Small intestine (tissue), 7 donors: ENCODE measurements around the gene AP1AR. TPM values are rescaled to one million over a fixed set of nuclear protein-coding genes. Genes with fewer than 3 reads are reported as not detected.

Experiments used
- DNase-seq, 2 donors: peaks; one replicate each; pipeline versions ENCODE4 v3.0.0 to v3.0.0-alpha.2; 2013
- FAIRE-seq: peaks from 2 replicates; lab custom pipeline; 2012; peaks lifted over from hg19 to GRCh38; lab: Jason Lieb, UNC
- H3K27ac ChIP-seq, 3 donors: one replicate each; pipeline ENCODE4 v1.5.1; 2013; ENCODE audit warnings: low read length in 2 of 3, mild to moderate bottlenecking in 2 of 3, control low read depth in 1 of 3, inconsistent platforms in 1 of 3, low read depth in 1 of 3, moderate library complexity in 1 of 3
- H3K27me3 ChIP-seq, 3 donors: one replicate each; pipeline ENCODE4 v1.6.1; 2013; ENCODE audit warnings: low read length in 3 of 3, inconsistent platforms in 1 of 3; ENCODE audit not compliant: control insufficient read depth in 3 of 3, insufficient read depth in 3 of 3
- H3K36me3 ChIP-seq, 3 donors: one replicate each; pipeline ENCODE4 v1.6.1; 2013; ENCODE audit warnings: low read length in 3 of 3, inconsistent platforms in 1 of 3, low read depth in 1 of 3, mild to moderate bottlenecking in 1 of 3, moderate library complexity in 1 of 3; ENCODE audit not compliant: control insufficient read depth in 3 of 3, insufficient read depth in 2 of 3
- H3K4me1 ChIP-seq, 3 donors: one replicate each; pipeline ENCODE4 v1.6.1; 2013; ENCODE audit warnings: low read length in 2 of 3, inconsistent platforms in 1 of 3, low read depth in 1 of 3, mild to moderate bottlenecking in 1 of 3, moderate library complexity in 1 of 3; ENCODE audit not compliant: control insufficient read depth in 3 of 3, insufficient read depth in 2 of 3
- H3K4me3 ChIP-seq, 3 donors: one replicate each; pipeline ENCODE4 v1.5.1; 2013; ENCODE audit warnings: low read length in 3 of 3, control low read depth in 1 of 3, inconsistent platforms in 1 of 3, low read depth in 1 of 3, mild to moderate bottlenecking in 1 of 3, moderate library complexity in 1 of 3
- H3K9me3 ChIP-seq, 2 donors: one replicate each; pipeline ENCODE4 v1.6.1; 2013; ENCODE audit warnings: low read depth in 1 of 2, low read length in 1 of 2; ENCODE audit not compliant: control insufficient read depth in 2 of 2, insufficient read depth in 1 of 2
- WGBS, 3 donors: extraction: QIAGEN DNeasy Blood & Tissue Kit; methylation state at CpG; one replicate each; pipeline ENCODE4 v1.1.7; 2013; 5-methylcytosine and 5-hydroxymethylcytosine counted together
- polyA plus RNA-seq, 4 donors: library from polyadenylated mRNA; stranded (reverse) in 3 of 4; unstranded in 1 of 4; fragments of 200-250 nt in 3 of 4; fragments of 120-200 nt in 1 of 4; gene quantifications; one replicate each; pipeline versions ENCODE4 v1.2.1 to v1.2.3, GENCODE V29; 2013
- donor health status: healthy with polysubstance abuse.
- donor health status: control.
- donor health status: control.
- donor health status: Bipolar disorder and iron deficiency.
- donor health status: healthy.

Gene AP1AR
- polyA plus RNA-seq, 4 donors, result 16.8 to 51.6 (median 26.3) TPM

DNA sequence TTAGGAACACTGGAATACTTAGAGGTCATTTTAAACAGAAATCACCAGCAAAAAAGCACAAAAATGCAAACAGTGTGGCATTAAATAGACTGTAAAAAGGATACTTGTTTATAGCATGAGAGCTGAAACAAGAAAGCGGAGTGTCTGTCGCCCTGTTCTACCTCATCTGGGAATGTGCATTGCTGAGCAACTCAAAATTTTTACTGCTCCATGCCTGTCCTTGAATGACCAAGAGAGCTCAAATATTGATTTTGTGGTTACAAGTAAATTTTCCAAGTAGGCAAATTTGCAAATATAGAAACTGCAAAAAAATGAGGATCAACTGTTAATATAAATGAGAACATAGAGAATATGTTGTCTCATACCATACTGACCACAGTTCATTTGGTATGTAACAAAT lies 25.5 kb downstream of the AP1AR start:
- Histone ChIP-seq H3K9me3 (no peaks in the 10 kb centered on the region), H3K36me3 (peaks cover 0 to 14% (median 2%) of the 10 kb centered on the region in 3 donors), H3K27ac (no peak overlapping the region), H3K4me1 (no peaks in the 10 kb centered on the region), H3K27me3 (no peaks in the 10 kb centered on the region), H3K4me3 (no peak overlapping the region)
- FAIRE-seq, result no peak
- DNase-seq, result no peak
- WGBS, 3 donors, result 86 to 98% (median 96%) methylated on average over 2 of the region's 2 CpGs

DNA sequence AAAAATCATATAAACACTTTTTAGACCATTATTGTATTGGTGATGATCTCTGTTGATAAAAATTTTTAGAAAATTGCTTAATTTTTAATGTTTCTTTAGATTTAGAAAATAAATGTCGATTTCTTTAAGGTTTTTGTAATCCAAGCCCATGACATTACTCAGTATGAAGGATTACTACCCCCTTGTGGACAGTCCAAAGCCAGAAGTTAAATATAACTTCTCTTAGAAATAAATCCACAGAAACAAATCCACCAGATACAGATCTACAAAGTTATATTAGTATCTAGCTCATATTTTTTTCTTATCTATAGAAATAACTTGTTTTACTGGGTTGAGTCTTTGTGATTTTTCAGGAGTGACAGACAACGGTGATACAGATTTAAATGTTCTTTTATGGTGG lies 35.2 kb downstream of the AP1AR start:
- Histone ChIP-seq H3K9me3 (no peaks in the 10 kb centered on the region), H3K4me3 (no peak overlapping the region), H3K4me1 (no peaks in the 10 kb centered on the region), H3K36me3 (peaks cover 0 to 7% (median 6%) of the 10 kb centered on the region in 3 donors), H3K27ac (no peak overlapping the region), H3K27me3 (no peaks in the 10 kb centered on the region)
- FAIRE-seq, result peak; percentile 67
- 67 to 83% (median 77%) methylated on average over 2 of the region's 2 CpGs for WGBS, 3 donors
- no peak for DNase-seq

DNA sequence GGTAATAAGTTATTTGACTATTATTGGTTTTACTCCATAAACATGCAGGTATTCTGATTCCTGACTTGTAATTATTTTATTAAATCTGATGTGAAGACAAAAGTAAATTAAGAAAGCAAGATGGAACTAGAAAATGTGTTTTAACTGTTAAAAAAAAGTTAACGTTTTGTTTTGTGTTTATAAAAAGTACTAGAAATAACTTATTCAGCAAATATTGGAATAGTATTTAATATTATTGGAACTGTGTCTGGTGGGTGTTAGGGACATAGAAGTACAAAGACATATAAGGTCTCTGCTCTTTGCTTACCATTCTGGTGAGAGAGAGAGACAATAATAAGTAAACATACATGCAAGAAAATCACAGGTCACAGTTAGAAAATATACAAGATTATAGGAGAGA lies 38.5 kb downstream of the AP1AR start:
- FAIRE-seq (peak; percentile 19), DNase-seq (no peak)
- Histone ChIP-seq H3K27ac (no peak overlapping the region), H3K4me3 (no peak overlapping the region), H3K9me3 (no peaks in the 10 kb centered on the region), H3K4me1 (no peaks in the 10 kb centered on the region), H3K36me3 (peaks cover 2 to 4% (median 4%) of the 10 kb centered on the region in 3 donors), H3K27me3 (no peaks in the 10 kb centered on the region)
- 79 to 91% (median 87%) methylated on average over 1 of the region's 1 CpG for WGBS, 3 donors

DNA sequence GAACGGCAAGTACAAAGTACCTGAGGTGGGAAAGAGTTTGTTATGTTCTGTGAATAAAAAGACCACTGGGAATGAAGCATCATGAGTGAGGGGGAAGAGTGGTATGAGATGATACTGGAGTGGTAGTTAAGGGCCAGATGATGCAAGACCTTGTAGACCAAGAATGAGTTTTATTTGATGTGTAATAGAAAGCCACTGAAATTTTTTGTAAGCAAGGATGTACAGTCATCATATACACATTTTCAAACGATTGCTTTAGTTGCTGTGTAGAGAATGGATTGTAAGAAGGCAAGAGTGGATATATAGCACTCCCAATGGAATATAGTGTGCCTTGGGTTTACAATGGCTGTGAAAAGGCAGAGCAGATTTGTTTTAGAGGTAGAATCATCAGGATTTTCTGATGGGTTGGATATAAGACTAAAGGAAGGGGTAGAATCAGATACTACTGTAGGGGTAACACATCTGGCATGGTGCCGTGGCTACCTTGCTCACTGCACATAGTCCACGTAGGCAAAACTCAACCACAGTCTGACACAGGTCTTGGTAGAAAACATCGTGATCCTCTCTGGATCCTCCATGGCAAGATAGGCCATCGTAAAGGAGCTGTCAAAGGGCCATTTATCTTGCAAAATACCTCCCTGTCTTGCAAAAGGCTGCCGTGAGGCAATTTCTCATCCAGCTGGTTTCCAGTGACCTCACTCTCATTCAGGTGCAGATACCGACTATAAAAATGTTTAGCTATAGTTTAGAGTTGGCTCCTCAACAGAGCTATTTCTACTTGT lies 39.2 kb downstream of the AP1AR start:
- Histone ChIP-seq H3K9me3 (no peaks in the 10 kb centered on the region), H3K27ac (no peak overlapping the region), H3K4me3 (no peak overlapping the region), H3K36me3 (peaks cover 2 to 6% (median 4%) of the 10 kb centered on the region in 3 donors), H3K27me3 (no peaks in the 10 kb centered on the region), H3K4me1 (no peaks in the 10 kb centered on the region)
- DNase-seq (no peak), FAIRE-seq (no peak)
- WGBS, 3 donors, result 90 to 93% (median 91%) methylated on average over 8 of the region's 8 CpGs

DNA sequence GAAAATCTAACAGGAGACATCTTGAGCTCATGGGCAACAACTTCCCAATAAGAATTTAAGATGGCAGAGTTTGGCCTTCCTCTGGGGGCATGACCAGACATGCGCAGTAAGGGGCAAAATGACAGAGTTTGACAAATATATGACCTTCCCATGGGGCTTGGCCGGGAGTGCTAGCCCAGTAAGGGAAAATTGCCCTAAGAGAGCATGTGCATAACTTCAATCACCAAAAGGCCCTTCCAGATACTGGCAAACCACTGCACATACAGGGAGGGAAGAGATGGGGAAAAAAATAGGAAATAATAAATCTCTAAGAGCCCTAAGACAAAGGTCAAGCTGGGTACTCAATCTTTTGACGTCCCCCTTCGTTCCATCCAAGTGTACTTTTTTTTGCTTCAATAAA lies 40.7 kb downstream of the AP1AR start:
- WGBS, 3 donors, result 87 to 93% (median 91%) methylated on average over 4 of the region's 4 CpGs

DNA sequence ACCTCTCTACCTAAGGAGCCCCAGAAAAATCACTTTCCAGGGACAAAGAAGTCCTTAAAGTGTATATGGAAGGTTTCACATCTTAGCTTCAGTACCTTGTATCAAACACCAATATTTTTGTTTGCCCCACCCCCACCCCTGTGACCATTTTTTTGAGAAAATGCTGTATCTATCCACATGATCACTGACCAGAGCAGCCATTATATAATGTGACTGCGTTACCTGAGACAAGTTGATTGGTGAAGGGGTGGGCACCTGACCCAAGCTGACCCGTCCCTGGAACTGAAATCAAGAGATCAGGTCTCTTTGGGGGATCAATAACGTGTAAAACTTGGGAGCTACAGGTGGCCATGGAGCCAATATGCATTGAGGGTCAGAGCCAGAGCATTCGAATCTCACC lies 43.4 kb downstream of the AP1AR start:
- H3K27ac ChIP-seq, result no peak overlapping the region
- WGBS, 3 donors, result 95 to 99% (median 95%) methylated on average over 4 of the region's 4 CpGs
- no peaks in the 10 kb centered on the region for H3K9me3 ChIP-seq
- DNase-seq (no peak), FAIRE-seq (no peak)
- no peak overlapping the region for H3K4me3 ChIP-seq
- no peaks in the 10 kb centered on the region for H3K4me1 ChIP-seq
- H3K36me3 ChIP-seq, result peaks cover 4 to 11% (median 5%) of the 10 kb centered on the region in 3 donors
- H3K27me3 ChIP-seq, result no peaks in the 10 kb centered on the region

More for the DNA sequence above, 40.7 kb downstream of the AP1AR start:
- H3K4me3 ChIP-seq, result no peak overlapping the region
- no peak for FAIRE-seq
- H3K9me3 ChIP-seq, result no peaks in the 10 kb centered on the region
- H3K4me1 ChIP-seq, result no peaks in the 10 kb centered on the region
- DNase-seq, result no peak
- H3K27ac ChIP-seq, result no peak overlapping the region
- no peaks in the 10 kb centered on the region for H3K27me3 ChIP-seq
- peaks cover 2 to 11% (median 4%) of the 10 kb centered on the region in 3 donors for H3K36me3 ChIP-seq

DNA sequence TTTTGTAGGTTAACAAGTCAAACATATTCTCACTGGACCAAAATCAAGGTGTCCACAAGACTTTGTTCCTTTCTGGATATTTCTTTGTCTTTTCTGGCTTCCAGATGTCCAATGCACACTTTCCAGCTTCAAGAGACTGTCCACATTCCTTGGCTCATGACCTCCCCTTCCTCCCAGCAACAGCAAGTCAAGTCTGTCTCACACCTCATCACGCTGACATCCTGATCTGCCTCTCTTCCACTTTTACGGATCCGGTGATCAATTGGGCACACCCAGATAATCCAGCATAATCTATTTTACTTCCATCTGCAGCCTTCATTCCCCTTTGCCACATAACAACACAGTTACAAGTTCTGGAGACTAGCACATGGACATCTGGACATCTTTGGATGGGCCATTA lies 44.5 kb downstream of the AP1AR start:
- Histone ChIP-seq H3K27me3 (no peaks in the 10 kb centered on the region), H3K36me3 (peaks cover under 1 to 11% (median 5%) of the 10 kb centered on the region in 3 donors), H3K4me3 (no peak overlapping the region), H3K27ac (no peak overlapping the region), H3K9me3 (no peaks in the 10 kb centered on the region), H3K4me1 (no peaks in the 10 kb centered on the region)
- DNase-seq (no peak), FAIRE-seq (no peak)
- 96 to 97% (median 97%) methylated on average over 3 of the region's 3 CpGs for WGBS, 3 donors

DNA sequence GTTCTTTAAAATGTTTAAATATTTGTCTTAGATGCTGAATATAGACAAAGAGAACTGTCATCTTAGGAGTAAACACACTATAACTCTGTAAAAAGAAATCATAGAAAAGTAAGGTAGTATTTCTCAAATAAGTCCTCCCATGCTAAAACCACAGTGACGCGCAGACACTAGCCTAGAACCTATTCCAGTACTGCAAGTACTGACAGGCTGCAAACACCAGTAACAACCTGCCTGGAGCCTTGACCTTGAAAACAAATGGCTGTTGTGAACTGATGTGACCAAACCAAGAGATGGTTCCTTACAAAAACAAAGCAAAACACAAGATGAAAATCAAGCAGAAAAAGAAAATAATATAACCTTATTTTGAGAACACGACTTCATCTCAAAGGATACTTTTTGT lies 45.6 kb downstream of the AP1AR start:
- H3K9me3 ChIP-seq, result no peaks in the 10 kb centered on the region
- H3K27me3 ChIP-seq, result no peaks in the 10 kb centered on the region
- H3K36me3 ChIP-seq, result peaks cover 0 to 9% (median 5%) of the 10 kb centered on the region in 3 donors
- FAIRE-seq (no peak), DNase-seq (no peak)
- H3K4me3 ChIP-seq, result no peak overlapping the region
- no peak overlapping the region for H3K27ac ChIP-seq
- no peaks in the 10 kb centered on the region for H3K4me1 ChIP-seq
- 82 to 94% (median 94%) methylated on average over 3 of the region's 3 CpGs for WGBS, 3 donors
